RPMI8226 (cell line): ENCODE data around the gene LRP1.

Experiments
- DNase-seq: peaks from one replicate; pipeline ENCODE4 v3.0.0-alpha.2; 2015

Gene LRP1

DNA sequence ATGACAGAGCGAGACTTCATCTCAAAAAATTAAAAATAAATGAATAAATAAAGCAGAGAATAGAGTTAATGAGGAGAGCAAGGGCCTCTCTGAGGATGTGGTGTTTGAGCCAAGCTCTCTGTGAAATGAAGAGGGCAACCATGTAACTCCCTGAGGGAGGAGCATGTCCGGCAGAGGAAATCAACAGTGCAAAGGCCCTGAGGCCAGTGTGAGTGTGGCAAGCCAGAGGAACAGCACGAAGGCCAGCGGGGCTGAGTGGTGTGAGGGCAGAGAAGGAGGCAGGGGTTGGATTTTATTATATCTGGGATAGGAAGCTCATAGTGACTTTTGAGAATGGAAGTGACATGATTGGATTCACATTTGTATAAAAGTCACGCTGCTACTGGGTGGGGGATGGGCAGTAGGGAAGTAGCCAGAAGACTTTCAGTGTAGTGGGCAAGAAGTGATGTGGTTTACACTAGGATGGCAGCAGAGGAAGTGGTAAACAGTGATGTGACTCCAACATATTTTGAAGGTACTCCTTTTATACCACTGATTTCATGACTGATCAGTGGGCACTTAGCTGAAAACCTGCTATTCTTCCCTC lies 29.4 kb downstream of the LRP1 start:
- no peak for DNase-seq

DNA sequence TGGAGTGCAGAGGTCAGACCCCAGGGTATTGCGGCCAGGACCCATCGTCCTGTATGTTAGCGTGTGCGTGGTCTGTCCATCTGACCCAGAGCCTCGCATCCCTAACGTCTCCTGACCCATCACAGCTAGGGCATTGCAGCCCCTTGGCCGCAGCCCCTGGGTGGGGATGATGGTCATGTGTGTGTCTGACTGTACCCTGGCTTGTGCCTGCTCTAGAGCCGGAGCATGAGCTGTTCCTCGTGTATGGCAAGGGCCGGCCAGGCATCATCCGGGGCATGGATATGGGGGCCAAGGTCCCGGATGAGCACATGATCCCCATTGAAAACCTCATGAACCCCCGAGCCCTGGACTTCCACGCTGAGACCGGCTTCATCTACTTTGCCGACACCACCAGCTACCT lies 29.9 kb downstream of the LRP1 start:
- DNase-seq, result no peak

DNA sequence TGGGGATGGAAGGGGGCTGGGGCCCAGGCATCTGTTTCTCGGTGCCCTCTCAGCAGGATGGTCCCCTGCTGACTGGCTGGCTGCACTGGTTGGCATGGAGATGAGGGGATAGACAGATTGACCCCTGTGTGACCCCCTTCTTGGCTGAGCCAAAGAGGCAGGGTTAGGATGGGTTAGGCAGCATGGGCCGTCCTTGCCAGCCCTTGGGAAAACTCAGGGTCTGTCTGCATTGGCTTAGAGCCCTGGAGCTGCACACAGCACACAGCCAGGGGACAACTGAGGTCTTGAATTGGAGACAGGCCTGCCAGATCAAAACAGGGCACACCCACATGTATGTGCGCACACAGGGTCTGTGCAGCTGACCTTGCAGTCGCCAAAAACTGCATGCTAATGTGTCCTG lies 30.4 kb downstream of the LRP1 start:
- no peak for DNase-seq

DNA sequence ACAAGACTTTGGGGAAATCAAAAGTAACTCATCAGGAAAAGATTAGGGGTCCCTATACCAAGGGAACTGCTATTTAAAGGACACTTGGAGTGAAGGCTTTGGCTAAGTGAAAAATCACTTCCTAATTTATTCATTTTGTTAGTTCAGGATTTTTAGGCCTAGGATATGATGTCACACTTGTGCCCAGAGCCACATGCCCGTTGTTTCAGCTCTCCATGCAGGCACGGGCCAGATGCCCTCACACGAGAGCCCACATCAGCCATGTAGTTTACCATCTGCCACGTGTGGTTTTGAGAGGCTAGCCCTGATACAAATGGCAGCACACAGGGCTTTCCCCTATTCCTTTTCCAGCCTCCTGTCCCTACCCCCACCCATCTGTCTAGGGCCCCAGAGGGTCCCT lies 31.0 kb downstream of the LRP1 start:
- DNase-seq, result no peak

- DNase-seq, result no peak
Observed at GRCh38 chr12:57160040-57160439, 31.8 kb downstream of the LRP1 start.

- DNase-seq, result no peak
Observed at GRCh38 chr12:57160741-57161140, 32.5 kb downstream of the LRP1 start.

- DNase-seq, result no peak
Observed at GRCh38 chr12:57161491-57161890, 33.2 kb downstream of the LRP1 start.

GRCh38 chr12:57162553-57163125 lies 34.4 kb downstream of the LRP1 start:
- no peak for DNase-seq

DNA sequence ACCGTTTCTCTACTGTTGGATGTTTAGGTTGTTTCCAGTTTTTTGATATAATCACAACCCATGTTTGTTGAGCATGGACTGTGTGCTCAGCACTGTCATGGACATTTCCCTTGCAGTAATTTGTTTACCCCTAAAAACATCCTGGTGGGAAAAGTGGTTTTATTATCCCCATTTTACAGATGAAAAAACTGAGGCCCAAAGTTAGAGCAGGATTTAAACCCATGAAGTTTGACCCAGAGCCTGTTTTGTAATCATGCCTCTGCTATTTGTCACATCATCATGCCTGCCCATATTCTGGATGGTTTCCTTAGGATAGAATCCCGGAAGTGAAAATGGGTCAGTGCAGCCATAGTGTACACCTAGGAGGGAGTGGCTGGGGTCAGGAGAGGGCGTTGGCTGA lies 36.2 kb downstream of the LRP1 start:
- no peak for DNase-seq

- DNase-seq, result no peak
Observed at GRCh38 chr12:57164966-57165625, 36.8 kb downstream of the LRP1 start.

DNA sequence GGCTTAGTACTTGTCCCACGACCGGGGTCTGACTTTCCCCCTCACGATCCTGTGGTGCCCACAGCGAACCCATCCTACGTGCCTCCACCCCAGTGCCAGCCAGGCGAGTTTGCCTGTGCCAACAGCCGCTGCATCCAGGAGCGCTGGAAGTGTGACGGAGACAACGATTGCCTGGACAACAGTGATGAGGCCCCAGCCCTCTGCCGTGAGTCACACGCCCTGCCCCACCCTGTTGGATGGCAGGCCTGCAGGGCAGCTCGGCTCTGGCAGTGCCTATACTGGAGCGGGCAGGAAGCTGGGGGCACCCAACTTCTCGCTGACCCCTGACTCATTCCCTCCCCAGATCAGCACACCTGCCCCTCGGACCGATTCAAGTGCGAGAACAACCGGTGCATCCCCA lies 37.5 kb downstream of the LRP1 start:
- DNase-seq, result no peak

- DNase-seq, result peak; percentile 68
Observed at GRCh38 chr12:57166971-57167371, 38.7 kb downstream of the LRP1 start.

- no peak for DNase-seq
Observed at GRCh38 chr12:57168058-57168457, 39.8 kb downstream of the LRP1 start.

DNA sequence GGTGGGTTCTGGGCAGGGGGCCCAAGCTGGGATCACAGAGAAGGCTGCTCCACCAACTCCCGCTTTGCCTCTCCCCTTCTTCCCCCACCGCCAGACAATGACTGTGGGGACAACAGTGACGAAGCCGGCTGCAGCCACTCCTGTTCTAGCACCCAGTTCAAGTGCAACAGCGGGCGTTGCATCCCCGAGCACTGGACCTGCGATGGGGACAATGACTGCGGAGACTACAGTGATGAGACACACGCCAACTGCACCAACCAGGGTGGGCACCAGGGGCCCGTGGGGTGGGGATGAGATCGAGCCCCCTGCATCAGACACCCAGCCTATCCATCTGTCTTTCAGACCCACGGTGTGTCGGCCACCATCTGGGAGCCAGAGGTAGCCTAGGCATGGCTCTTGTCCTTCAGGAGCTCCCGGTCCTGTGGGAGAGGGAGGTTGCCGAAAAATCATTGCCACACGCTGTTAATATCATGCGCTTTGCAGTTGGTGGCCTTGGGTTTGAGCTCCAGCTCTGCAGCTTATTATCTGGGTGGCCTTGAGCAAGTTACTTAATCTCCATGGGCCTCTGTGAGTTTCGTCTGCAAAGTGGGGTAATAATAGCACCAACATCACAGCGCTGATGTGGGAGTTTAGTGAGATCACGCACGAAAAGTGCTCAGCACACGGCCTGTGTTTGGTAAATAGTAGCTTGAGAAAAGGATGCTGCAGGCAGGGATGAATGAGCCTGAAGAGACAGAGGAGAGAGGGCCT lies 40.9 kb downstream of the LRP1 start:
- DNase-seq, result no peak

DNA sequence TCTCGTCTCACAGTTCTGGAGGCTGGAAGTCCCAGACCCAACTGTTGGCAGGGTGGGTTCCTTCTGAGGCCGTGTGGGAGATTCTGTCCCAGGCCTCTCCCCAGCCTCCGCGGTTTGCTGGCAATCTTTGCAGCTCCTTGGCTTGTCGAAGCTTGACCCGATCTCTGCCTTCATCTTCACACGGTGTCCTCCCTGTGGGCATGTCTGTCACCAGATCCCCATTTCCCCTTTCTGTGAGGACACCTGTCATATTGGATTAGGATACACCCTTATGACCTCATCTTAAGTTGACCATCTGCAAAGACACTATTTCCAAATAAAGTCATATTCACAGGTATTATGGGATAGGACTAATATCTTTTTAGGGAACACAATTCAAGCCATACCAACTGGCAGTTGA lies 41.7 kb downstream of the LRP1 start:
- no peak for DNase-seq

DNA sequence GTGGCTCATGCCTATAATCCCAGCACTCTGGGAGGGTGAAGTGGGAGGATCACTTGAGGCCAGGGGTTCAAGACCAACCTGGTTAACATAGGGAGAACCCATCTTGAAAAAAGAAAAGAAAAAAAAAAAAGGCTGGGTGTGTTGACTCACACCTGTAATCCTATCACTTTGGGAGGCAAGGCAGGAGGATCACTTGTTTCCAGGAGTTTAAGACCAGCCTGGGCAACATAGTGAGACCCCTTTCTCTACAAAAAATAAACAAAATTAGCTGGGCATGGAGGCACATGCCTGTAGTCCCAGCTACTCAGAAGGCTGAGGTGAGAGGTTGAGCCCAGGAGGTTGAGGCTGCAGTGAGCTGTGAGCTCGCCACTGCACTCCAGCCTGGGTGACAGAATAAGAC lies 42.1 kb downstream of the LRP1 start:
- DNase-seq, result no peak

DNA sequence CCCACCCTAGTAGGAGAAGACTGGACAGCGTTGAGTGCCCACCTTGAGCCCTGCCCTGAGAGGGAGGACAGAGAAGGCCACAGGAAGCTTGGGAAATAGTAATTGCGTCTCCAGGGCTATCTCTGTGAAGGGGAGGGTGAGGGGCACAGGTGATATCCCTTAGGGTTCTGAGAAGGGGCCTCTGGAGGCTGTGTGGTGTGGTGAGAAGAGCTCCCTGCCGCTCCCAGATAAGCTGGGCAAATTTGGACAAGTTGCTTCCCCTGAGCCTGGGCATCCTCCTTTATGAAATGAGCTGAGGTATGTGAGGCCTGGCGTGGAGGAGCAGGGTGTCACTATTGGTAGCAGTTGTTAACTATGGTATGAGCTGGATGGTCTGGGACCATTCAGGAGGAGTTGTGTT lies 42.6 kb downstream of the LRP1 start:
- DNase-seq, result no peak

GRCh38 chr12:57171668-57172067 lies 43.4 kb downstream of the LRP1 start:
- DNase-seq, result no peak

- DNase-seq, result peak; percentile 49
Observed at GRCh38 chr12:57173089-57173488, 44.8 kb downstream of the LRP1 start.

- DNase-seq, result no peak
Observed at GRCh38 chr12:57173683-57174082, 45.4 kb downstream of the LRP1 start.

DNA sequence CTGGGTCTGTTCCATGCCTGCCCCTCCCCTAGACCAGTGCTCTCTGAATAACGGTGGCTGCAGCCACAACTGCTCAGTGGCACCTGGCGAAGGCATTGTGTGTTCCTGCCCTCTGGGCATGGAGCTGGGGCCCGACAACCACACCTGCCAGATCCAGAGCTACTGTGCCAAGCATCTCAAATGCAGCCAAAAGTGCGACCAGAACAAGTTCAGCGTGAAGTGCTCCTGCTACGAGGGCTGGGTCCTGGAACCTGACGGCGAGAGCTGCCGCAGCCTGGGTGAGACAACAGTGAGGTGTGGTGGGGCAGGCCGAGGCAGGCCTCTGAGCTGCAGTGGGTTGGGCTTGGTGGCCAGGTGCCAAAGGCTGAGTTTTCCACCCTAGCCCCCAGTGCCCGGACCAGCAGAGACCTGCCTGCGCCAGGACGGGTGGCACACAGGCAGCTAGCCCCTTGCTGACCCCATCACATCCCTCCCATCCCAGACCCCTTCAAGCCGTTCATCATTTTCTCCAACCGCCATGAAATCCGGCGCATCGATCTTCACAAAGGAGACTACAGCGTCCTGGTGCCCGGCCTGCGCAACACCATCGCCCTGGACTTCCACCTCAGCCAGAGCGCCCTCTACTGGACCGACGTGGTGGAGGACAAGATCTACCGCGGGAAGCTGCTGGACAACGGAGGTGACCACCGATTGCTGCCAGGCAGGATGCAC lies 47.3 kb downstream of the LRP1 start:
- DNase-seq, result peak; percentile 61

GRCh38 chr12:57176139-57176477 lies 47.8 kb downstream of the LRP1 start:
- DNase-seq, result no peak

DNA sequence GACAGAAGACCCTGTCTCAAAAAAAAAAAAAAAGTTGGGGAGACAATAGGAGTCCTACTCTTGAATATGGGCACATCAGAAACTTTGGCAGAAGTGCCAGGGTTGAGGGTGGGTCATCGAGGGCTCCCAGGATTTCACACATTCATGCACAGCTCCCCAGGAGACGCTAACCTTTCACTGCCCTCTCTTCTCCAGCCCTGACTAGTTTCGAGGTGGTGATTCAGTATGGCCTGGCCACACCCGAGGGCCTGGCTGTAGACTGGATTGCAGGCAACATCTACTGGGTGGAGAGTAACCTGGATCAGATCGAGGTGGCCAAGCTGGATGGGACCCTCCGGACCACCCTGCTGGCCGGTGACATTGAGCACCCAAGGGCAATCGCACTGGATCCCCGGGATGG lies 48.6 kb downstream of the LRP1 start:
- no peak for DNase-seq

GRCh38 chr12:57177354-57177753 lies 49.1 kb downstream of the LRP1 start:
- DNase-seq, result no peak
